ENCODE data around the gene RPAP2.
"Not testable (repeated sequence)": the region's sequence is repeated elsewhere in the genome, so short reads cannot be mapped to it uniquely, and the experiment has no call there.

RPAP2 gene

DNA sequence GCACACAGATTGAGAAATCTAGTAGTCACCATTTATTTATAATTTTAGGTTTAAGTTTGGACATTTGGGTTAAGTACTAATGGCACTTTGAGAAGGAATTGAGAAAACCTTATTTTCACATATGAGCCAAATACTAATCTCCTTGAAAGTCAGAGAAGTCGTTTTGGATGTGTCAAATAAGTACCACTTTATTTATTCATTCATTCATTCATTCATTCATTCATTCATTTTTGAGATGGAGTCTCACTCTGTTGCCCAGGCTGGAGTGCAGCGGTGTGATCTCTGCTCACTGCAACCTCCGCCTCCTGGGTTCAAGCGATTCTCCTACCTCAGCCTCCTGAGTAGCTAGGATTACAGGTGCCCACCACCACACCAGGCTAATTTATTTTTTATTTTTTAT, 79.1 kb downstream of the RPAP2 start:
- DNase-seq, result not testable (repeated sequence)

DNA sequence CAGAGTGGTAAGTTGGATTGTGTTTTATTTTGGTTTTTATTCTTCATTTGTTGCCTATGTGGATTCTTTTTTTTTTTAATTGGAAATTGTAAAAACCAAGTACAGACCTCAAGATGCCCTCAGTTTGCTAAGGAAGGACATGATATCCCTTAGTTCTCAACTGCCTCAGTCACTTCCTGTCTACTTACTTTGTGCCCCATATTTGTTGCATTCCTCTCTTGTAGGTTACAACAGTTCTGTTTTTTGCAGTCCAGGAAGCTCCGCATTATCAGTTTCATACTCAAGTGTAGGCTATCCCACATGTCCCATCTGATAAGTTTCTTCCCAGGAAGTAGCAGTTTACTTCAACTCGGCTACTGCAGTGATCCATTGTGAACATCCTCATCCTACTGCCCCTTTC, 82.0 kb downstream of the RPAP2 start:
- no peak for DNase-seq

DNA sequence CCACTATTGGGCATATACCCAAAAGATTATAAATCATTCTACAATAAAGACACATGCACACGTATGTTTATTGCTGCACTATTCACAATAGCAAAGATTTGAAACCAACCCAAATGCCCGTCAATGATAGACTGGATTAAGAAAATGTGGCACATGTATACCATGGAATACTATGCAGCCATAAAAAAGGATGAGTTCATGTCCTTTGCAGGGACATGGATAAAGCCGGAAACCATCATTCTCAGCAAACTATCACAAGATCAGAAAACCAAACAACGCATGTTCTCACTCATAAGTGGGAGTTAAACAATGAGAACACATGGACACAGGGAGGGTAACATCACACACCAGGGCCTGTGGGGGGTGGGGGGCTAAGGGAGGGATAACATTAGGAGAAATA, 95.1 kb downstream of the RPAP2 start:
- DNase-seq, result not testable (repeated sequence)

DNA sequence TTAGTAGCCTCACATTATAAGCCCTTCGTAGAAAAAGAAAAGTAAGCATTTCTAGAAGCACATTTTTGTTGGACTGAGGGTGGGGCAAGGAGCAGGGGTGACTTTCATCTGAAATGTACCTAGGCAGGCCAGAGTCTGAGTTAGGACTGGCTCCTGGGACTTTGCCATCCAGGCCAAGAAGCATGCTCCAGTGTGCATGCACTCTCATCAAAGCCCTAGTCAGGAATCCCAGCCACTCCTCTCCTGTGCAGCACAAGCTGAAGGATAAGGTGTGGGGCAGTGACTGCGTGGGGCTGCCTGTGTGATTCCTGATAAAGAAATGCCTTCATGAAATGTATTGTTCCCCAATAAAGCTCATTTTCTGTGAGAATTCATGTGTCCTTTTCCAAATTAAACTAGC, 99.7 kb downstream of the RPAP2 start:
- DNase-seq, result no peak

DNA sequence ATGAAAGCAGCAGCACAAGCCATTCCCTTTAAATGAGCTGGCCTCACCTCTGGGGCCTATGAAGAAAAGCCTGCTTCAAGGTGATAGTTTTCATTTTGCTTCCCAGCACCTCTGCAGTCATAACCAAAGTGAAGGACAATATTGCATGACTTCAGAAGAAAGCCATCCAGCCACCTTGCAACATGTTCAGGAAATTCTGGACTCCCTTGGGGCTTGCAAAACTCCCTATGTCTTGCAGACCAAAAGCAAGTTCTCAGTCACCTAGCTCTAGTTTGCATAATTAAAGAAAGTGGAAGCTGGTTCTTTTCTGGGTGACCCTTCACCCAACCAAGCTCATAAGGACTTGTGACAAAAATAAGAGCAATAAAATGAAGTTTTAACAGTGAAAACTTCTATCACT, 100.2 kb downstream of the RPAP2 start:
- no peak for DNase-seq

DNA sequence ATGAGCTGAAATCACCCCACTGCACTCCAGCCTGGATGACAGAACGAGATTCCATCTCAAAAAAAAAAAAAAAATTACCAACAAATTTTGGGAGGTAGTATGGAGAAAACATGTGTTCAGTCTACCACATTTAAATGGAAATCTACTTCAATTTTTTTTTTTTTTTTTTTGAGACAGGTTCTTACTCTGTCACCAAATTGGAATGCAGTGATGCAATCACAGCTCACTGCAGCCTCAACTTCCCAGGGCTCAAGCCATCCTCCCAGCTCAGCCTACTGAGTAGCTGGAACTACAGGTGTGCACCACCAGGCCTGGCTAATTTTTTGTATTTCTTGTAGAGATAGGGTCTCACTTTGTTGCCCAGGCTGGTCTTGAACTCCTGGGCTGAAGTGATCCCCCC, 105.8 kb downstream of the RPAP2 start:
- DNase-seq, result no peak

DNA sequence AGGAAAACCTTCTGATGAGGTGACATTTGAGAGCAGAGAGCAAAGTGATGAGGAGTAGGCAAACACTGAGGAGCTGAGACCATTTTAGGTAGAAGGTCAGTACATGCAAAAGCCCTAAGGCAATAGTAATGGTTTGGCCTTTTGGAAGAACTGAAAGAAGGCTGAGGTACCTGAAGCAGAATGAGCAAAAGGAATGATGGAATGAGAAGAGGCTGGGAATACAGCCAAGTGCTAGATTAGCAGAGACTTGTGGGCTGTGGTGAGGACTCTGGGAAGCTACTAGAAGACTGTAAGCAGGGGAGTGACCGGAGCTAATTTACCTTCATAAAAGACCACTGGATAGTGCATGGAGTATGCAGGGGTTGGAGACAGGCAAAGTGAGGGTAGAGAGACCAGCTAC, 110.0 kb downstream of the RPAP2 start:
- DNase-seq, result no peak

DNA sequence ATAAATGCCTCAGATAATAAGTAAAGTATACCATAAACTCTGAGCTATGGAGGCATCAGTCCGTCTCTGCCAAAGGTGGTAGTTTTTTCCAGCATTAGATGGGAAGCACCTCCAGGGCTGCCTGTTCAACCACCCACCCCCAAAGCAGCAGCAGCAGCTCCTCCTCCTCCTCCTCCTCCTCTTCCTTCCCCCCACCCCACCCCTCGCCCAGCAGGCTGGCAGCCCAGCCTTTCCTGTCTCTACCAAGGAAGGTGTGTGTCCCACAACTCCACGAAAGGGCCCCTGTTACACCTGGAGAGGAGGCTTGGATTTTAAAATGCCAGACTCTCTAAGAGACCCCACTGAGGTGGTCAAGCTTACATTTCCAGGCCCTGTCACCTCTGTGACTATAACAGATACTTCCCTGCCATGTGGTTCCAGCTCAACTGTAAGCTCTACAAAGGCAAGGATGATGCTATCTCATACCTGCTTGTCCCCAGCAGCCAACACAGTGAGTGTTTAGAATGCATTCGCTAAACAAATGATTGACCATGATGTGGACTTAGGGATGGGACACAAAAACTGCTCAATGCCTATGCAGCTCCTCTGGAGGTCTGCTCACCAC, 111.2 kb downstream of the RPAP2 start:
- no peak for DNase-seq

DNA sequence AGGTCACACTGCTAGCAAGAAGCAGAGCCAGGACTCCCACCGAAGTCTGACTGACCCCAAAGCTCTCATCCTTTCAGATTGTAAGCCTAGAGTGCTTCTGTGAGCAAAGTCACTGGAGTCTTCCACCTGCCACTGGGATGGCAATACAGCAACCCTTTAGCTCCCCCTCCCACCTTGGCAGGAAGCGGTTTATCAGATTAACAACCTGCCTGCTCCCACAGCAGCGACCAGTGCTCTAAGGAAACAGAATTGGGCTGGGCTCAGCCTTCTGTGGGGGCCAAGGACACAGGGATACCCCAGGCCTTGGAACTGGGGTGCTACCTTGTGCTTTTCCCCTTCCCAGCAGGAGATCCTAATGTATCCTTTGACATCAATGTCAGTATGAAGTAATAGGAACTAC, 111.8 kb downstream of the RPAP2 start:
- DNase-seq, result no peak

DNA sequence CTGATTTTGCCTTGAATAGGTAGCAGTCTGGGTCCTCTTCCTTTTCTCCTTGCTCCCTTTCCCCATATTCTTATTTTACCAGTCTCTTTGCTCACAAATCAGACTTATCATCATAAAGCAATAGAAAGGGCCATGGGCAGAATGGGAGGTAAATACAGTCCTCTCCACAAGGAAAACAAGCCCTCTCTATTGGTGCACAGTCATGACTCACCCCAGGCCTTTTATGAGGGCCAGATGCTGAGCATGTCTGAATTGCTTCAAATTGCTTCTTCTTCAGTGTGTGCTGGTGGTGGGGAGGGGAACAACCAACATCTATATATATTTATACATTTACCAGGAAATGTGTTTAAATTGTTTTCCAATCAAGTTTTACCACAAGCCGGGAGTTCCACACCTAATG, 112.7 kb downstream of the RPAP2 start:
- no peak for DNase-seq

DNA sequence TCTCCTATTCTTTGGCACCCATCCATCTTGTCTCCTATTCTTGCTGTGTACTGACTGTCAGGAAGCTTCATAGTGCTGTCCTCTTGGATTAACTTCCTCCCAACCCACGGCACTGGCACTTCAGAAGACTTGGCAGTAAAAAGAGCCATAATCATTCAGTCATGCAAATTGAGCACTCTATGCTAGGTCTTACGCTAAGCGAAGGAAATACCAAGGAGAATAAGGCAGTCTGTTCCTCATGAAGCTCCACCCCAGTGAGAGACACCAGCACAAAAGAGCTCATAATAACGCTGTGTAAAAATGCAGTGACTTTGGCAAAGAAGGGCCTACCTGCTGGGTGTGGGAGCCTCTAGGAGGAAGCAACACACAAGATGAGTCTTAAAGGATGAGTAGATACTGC, 120.8 kb downstream of the RPAP2 start:
- no peak for DNase-seq

DNA sequence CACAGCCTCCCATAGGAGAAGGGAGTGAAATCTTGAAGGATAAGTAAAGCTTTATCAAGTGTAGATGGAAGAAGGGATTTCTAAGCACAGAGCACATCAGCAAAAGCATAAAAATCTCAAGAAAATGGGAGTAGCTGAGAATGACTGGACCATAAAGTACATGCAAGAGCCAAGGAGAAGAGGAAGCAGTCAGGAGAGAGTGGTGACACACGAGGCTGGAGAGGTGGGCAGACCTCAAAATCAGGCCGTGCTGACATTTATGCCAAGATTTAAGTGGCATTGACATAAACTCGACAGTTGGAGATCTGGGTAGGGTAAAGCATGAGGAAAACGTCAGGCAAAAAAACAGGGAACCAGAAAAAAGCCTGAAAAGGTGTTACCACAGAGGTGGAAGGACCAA, 125.5 kb downstream of the RPAP2 start:
- no peak for DNase-seq

DNA sequence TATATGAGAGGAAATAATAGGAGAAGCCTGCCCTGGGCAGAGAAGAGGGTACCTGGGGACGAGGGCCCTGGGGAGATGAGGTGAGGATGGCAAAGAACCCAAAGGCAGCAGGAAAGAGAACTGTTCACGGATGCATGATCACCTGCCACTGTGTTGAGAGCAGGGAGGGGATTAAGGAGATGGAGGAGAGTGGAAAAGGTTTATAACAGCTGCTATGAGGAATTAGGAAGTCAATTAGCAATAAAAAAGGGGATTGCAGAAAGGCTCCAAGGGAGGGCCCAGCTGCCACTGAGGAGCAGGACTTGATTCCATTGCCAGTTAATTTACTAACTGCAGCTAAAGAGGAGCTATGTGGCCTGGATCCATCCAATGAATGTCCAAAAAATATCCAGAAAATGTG, 126.8 kb downstream of the RPAP2 start:
- no peak for DNase-seq

DNA sequence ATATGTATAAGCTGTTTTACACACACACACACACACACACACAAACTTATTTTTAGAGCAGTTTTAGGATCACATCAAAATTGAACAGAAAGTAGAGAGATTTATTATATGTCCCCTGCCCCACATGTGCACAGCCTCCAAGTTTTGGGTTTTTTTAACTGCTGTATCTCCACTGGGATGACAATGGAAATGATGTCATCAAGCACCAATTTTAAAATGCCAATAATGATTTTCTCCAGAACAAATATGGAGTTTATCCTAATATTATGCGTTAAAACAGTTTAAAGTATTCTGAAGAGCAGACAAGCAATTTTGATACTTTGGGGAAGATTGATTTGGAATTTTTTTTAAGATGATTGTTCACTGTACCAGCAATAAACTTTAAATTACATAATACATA, 131.2 kb downstream of the RPAP2 start:
- DNase-seq, result no peak

DNA sequence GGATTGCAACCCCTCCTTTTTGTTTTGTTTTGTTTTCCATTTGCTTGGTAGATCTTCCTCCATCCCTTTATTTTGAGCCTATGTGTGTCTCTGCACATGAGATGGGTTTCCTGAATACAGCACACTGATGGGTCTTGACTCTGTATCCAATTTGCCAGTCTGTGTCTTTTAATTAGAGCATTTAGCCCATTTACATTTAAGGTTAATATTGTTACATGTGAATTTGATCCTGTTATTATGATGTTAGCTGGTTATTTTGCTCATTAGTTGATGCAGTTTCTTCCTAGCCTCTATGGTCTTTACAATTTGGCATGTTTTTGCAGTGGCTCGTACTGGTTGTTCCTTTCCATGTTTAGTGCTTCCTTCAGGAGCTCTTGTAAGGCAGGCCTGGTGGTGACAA, 135.7 kb downstream of the RPAP2 start:
- not testable (repeated sequence) for DNase-seq

DNA sequence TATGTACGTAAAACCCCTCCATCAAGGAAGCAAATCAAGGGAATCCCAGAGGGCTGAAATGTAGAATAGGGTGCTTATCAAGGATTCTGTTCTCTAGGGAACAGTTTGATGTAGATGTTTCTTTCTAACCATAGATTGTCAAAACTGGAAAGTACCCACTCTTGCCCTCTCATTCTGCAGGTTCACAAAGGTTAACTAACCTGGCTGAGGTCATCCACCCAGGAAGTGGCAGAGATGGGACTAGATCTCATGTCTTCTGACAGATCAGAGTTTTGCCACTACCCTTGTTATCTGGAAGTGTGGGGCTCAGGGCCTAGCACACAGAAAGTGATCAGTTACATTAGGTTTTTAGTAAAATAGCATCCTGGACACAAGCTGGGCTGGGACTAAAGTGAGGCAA, 140.4 kb downstream of the RPAP2 start:
- no peak for DNase-seq

DNA sequence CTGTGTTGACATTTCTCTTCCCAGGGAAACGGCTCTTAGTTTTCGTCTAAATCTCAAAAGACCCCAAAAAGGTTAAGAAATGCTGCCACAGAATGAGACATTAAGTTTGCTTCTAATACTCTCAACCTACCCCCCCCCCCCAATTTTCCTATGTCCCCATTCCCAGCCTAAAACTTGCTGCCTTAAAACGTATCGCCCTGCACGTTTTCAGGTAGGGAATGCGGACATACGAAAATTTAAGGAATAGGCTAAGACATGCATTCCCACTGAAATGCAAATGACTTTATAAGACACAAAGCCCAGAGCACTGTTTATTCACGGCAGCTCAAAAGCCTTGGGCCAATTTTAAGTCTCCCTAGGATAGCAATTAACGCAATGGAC, 142.4 kb downstream of the RPAP2 start:
- no peak for DNase-seq

DNA sequence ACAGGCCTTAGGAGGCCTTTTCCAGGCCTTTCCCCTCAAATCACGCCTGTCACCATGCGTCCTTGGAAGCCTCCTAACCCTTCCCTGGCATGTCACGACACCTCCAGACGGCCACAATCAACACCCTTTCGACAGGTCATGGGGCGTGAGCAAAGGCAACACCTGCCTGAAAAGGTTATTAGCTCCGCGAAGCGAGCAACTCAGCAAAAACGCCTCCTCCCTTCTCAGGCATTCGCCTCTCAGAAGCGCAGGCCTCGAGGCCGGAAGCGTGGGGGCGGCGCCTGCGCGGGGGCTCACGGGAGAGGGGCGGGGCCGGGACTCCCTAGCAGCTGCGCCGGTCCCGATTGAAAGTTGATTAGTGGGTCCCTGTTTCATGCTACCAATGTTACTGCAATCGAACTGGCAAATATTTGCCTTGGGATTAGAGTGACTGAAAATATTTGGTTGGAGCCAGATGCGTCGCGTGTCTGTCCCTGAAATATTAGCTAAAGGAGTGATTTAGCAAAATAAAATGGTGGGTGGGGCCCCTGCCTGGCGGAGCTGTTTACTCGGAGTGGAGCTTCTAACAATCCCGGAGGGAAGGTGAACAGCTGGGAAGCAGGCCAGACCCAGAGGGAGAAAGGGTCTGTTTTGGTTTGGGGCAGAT, 143.0 kb downstream of the RPAP2 start:
- no peak for DNase-seq

DNA sequence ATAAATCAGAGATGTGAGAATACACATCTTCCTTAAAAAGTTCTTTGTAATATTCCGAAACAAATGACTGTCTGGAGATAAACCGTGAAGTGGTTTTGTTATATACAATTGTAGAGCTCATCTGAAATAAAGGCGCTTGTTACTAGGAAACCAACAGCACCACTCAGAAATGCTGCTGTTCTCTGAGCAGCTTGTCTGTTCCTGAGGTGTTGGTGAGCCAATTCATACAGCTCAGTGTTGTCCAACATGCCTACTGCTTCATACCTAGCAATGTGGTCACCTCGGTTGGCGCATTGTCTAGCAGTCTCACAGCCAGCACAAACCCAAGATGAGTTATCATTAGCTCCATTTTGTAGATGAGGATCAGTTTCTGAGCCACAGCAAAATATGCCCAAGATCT, 143.5 kb downstream of the RPAP2 start:
- DNase-seq, result no peak

DNA sequence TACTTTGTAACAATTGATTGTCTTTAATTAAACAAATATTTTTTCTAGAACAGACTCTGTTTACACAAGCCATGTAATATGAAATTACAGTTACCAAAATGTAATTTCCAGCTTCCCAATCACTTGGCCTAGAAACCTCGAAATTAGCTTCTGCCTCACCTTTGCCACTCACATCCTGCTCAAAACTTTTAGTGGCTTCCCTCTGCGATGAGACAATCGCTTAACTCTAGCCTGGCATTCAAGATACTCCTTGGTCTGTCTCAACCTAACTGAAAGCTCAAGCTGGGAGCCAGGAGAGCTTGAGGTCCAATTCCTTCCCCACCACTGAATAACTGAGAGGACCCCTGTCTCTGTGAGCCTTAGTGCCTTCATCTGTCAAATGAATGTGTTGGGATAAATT, 145.0 kb downstream of the RPAP2 start:
- DNase-seq, result no peak

DNA sequence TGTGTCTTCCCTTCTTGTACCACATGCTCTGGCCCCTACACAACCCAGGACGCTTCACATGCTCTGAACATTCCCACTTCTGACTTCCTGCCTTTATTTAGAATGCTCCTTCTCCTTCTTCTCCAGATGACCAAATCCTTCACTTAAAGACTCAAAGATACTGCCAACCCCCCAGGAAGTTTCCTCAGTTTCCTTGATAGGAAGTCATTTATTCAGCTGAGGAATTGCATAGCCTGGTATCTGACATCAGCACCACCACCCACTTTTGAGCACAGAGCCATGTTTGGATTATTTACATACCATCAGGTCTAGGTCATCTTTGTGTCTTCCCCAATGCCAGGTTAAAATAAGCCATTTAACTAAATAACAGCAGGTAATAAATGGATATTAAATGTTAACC, 145.5 kb downstream of the RPAP2 start:
- no peak for DNase-seq

DNA sequence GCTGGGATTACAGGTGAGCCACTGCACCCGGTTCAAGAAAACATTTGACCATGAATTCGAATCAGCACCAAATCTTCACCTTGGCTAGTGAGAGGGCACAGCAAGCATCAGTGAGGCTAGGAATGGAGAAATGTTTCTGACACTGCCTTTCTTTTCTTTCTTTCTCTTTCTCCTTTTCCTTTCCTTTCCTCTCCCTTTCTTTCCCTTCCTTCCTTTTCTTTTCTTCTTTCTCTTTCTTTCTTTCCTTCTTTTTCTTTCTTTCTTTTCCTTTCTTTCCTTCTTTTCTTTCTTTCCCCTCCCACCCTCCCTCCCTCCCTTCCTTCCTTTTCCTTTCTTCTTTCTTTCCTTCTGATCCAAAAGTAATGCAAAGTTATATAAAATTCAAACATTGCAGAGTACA, 147.0 kb downstream of the RPAP2 start:
- no peak for DNase-seq

DNA sequence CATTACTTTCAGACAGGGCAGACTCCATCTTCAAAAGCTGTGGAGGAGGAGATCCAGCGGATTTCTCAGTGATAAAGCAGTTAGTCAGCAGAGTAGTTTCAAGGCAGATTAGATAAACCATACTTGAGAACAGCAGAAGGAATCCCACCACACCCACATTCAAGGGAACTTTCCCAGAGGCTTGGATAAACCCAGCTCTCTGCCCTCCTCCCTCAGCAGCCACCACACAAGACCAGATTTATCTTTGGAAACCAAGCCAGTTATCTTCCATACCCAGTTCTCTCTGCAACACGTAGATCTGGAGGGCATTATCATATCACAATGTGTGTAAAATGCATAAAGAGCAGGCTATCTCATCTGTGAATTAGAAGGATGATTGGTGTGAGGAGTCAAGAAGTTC, 147.7 kb downstream of the RPAP2 start:
- DNase-seq, result no peak

DNA sequence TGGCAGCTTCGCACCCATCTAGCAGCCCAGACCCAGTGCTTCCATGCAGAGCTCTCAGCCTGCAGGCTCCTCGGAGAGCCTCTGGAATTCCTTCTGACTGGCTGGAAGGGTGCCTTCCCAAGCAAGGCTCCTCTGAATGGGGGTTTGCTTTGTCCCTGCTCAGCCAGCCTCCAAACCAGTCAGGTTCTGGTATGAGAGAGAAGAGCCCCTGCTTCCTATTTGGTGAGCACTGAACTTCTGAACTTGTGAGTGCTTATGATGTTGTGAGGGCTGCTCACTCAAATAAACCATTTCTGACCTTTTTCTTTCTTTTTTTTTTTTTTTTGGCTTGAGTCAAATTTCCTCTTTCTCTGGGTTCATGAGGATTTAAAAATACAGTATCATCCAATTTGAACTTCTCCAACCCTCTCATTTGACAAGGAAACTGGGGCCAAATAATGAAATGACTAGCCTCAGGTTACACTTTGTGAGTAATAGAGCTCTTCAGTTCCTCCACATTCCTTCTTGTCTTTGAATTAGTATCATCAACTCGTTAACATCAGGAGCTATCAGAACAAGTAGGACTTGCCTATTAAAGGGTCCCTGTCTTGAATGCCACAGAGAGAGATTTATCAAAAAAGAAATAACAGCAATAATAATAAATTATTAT, 148.3 kb downstream of the RPAP2 start:
- DNase-seq, result no peak

DNA sequence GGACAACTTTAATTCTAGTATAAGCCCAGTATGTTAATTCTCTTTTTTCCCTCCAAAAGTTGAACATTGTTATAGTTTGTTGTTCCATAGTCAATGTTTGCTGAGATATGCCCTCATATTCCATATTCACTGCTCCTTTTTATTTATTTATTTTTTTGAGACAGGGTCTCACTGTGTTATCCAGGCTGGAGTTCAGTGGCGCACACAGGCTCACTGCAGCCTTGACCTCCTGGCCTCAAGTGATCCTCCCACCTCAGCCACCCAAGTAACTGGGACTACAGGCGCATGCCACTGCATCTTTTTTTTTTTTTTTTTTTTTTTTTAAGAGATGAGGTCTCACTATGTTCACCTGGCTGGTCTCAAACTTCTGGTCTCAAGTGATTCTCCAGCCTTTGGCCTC, 149.1 kb downstream of the RPAP2 start:
- DNase-seq, result no peak
